Ammon's horn (tissue), 1 donor: ENCODE data around the gene C14orf119.
A peak's percentile ranks its signal among the peaks of the same experiment; 100 is the strongest.

Source experiments
- DNase-seq: peaks from one replicate; pipeline ENCODE4 v3.0.0-alpha.2; 2016; ENCODE audit warnings: low spot score

The C14orf119 gene

GRCh38 chr14:23095196-23096108, at the start of gene C14orf119:
Gene C14orf119 (plus strand): TSS chr14:23095505. CDS start chr14:23097659, 2,154 bp downstream.
- peak; percentile 99 for DNase-seq

- no peak for DNase-seq
Observed at GRCh38 chr14:23047034-23047634, 48.2 kb upstream of the C14orf119 start.

GRCh38 chr14:23047751-23048693, 47.3 kb upstream of the C14orf119 start:
- no peak for DNase-seq

GRCh38 chr14:23049011-23049410, 46.3 kb upstream of the C14orf119 start:
- DNase-seq, result no peak

- DNase-seq, result no peak
Observed at GRCh38 chr14:23051141-23052057, 43.9 kb upstream of the C14orf119 start.

GRCh38 chr14:23052182-23052623, 43.1 kb upstream of the C14orf119 start:
- DNase-seq, result peak; percentile 65

GRCh38 chr14:23052671-23053070, 42.6 kb upstream of the C14orf119 start:
- DNase-seq, result no peak

GRCh38 chr14:23053426-23053825, 41.9 kb upstream of the C14orf119 start:
- DNase-seq, result no peak

GRCh38 chr14:23054000-23054811, 41.1 kb upstream of the C14orf119 start:
- no peak for DNase-seq

- DNase-seq, result no peak
Observed at GRCh38 chr14:23055147-23055550, 40.2 kb upstream of the C14orf119 start.

- no peak for DNase-seq
Observed at GRCh38 chr14:23055621-23056144, 39.6 kb upstream of the C14orf119 start.

GRCh38 chr14:23056145-23056955, 39.0 kb upstream of the C14orf119 start:
- DNase-seq, result peak; percentile 69

GRCh38 chr14:23056956-23057756, 38.1 kb upstream of the C14orf119 start, which contains the start of gene CDH24:
Gene CDH24 (minus strand): TSS chr14:23057520. CDS start chr14:23055733, 1,787 bp downstream.
- DNase-seq, result peak; percentile 69

GRCh38 chr14:23057757-23058653, 37.3 kb upstream of the C14orf119 start:
- DNase-seq, result peak; percentile 90

- DNase-seq, result no peak
Observed at GRCh38 chr14:23058654-23059504, 36.4 kb upstream of the C14orf119 start.
